OCI-LY1 (cell line): ENCODE data around the gene CHST10.

Experiments used
- H2AFZ ChIP-seq: fragments of 200-600 bp; sonication (generic), shearing (Covaris generic); 2 replicates; pipeline ENCODE4 v1.6.0; 2014; ENCODE audit warnings: antibody characterized with exemption, mild to moderate bottlenecking, low read length
- H3F3A ChIP-seq: fragments of 200-600 bp; sonication (generic), shearing (Covaris generic); 2 replicates; pipeline ENCODE4 v1.6.0; 2014; ENCODE audit warnings: mild to moderate bottlenecking, antibody characterized with exemption, low read length, moderate library complexity; ENCODE audit not compliant: insufficient read depth
- H3K27ac ChIP-seq: fragments of 200-600 bp; sonication (generic); 2 replicates; pipeline ENCODE4 v1.5.1; 2014; ENCODE audit warnings: low read length, mixed run types, mild to moderate bottlenecking, low read depth; ENCODE audit not compliant: poor library complexity, severe bottlenecking
- H3K27me3 ChIP-seq: fragments of 200-600 bp; sonication (generic); 2 replicates; pipeline ENCODE4 v1.6.0; 2014; ENCODE audit warnings: antibody characterized with exemption, mild to moderate bottlenecking, low read length, moderate library complexity; ENCODE audit not compliant: insufficient read depth
- H3K36me3 ChIP-seq: fragments of 200-600 bp; sonication (generic); 2 replicates; pipeline ENCODE4 v1.6.1; 2014; ENCODE audit warnings: mild to moderate bottlenecking, antibody characterized with exemption, low read length, moderate library complexity, mixed read lengths; ENCODE audit not compliant: insufficient read depth
- H3K4me1 ChIP-seq: fragments of 200-600 bp; sonication (generic); 2 replicates; pipeline ENCODE4 v1.5.1; 2014; ENCODE audit warnings: mild to moderate bottlenecking, low read length, moderate library complexity; ENCODE audit not compliant: insufficient read depth, severe bottlenecking
- H3K4me2 ChIP-seq: fragments of 200-600 bp; sonication (generic), shearing (Covaris generic); 2 replicates; pipeline ENCODE4 v1.6.1; 2014; ENCODE audit warnings: low read length
- H3K4me3 ChIP-seq: fragments of 200-600 bp; sonication (generic); 2 replicates; pipeline ENCODE4 v1.5.1; 2014; ENCODE audit warnings: low read length, low read depth, mild to moderate bottlenecking, mixed read lengths; ENCODE audit not compliant: poor library complexity, severe bottlenecking
- H3K79me2 ChIP-seq: fragments of 200-600 bp; shearing (Covaris generic); 2 replicates; pipeline ENCODE4 v1.6.1; 2016; ENCODE audit warnings: mixed run types, low read length, mixed read lengths; ENCODE audit not compliant: insufficient read depth
- H3K9ac ChIP-seq: fragments of 200-600 bp; sonication (generic), shearing (Covaris generic); 2 replicates; pipeline ENCODE4 v1.6.1; 2014; ENCODE audit warnings: mild to moderate bottlenecking, low read length, mixed read lengths
- H3K9me2 ChIP-seq: fragments of 200-600 bp; sonication (generic), shearing (Covaris generic); 2 replicates; pipeline ENCODE4 v1.6.1; 2014; ENCODE audit warnings: low read depth, mild to moderate bottlenecking, low read length, mixed read lengths
- H3K9me3 ChIP-seq: fragments of 200-600 bp; shearing (Covaris generic); 2 replicates; pipeline ENCODE4 v1.6.1; 2014; ENCODE audit warnings: low read length, mixed read lengths
- H4K20me1 ChIP-seq: fragments of 200-600 bp; sonication (generic), shearing (Covaris generic); 2 replicates; pipeline ENCODE4 v1.6.0; 2016; ENCODE audit warnings: mild to moderate bottlenecking, low read length; ENCODE audit not compliant: insufficient read depth
- EZH2 ChIP-seq: fragments of 200-600 bp; sonication (generic), shearing (Covaris generic); IDR thresholded peaks from 2 replicates; pipeline ENCODE4 v1.8.0; 2017; ENCODE audit warnings: borderline replicate concordance, mixed run types, mild to moderate bottlenecking, antibody characterized with exemption, low read length, moderate library complexity, mixed read lengths
- TF ChIP-seq, protein P1 (sequence below): fragments of 200-600 bp; sonication (generic), shearing (Covaris generic); IDR thresholded peaks from 2 replicates; pipeline ENCODE4 v1.5.1; 2017; ENCODE audit warnings: mild to moderate bottlenecking, antibody characterized with exemption, low read length, moderate library complexity, mixed read lengths

Gene CHST10

DNA sequence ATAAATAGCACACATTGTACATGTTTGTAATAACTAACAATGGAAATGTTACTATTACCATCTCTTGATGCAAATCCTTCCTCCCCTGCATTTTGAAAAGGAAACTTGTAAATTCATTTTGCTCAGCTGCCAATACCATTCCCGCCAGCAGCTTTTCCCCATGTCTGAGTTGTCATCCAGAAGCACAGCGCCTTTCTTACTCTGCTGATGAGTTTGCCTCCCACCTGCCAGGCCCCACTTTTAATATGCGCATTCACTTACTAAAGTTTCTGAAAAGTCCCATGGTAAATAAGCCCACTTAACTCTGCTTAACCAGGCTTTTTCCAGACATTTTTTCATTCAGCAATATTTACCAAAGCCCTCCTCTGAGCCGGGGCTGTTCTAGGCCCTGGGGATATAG is 3.9 kb downstream of the CHST10 start:
- Histone ChIP-seq H3K27ac (no peak overlapping the region), H3K4me3 (no peak overlapping the region), H3K79me2 (no peaks in the 10 kb centered on the region), H3K4me1 (peaks cover 22% of the 10 kb centered on the region), H3K9me3 (no peaks in the 10 kb centered on the region), H4K20me1 (no peaks in the 10 kb centered on the region), H3F3A (no peaks in the 10 kb centered on the region), H3K9me2 (no peaks in the 10 kb centered on the region), H2AFZ (no peak overlapping the region), H3K27me3 (no peaks in the 10 kb centered on the region), H3K36me3 (peaks cover 12% of the 10 kb centered on the region; the same call in 1 of the 2 replicates), H3K4me2 (no peak overlapping the region), H3K9ac (no peak overlapping the region)
- no peak for TF ChIP-seq EZH2
- TF ChIP-seq, protein P1, sequence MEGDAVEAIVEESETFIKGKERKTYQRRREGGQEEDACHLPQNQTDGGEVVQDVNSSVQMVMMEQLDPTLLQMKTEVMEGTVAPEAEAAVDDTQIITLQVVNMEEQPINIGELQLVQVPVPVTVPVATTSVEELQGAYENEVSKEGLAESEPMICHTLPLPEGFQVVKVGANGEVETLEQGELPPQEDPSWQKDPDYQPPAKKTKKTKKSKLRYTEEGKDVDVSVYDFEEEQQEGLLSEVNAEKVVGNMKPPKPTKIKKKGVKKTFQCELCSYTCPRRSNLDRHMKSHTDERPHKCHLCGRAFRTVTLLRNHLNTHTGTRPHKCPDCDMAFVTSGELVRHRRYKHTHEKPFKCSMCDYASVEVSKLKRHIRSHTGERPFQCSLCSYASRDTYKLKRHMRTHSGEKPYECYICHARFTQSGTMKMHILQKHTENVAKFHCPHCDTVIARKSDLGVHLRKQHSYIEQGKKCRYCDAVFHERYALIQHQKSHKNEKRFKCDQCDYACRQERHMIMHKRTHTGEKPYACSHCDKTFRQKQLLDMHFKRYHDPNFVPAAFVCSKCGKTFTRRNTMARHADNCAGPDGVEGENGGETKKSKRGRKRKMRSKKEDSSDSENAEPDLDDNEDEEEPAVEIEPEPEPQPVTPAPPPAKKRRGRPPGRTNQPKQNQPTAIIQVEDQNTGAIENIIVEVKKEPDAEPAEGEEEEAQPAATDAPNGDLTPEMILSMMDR: no peak

DNA sequence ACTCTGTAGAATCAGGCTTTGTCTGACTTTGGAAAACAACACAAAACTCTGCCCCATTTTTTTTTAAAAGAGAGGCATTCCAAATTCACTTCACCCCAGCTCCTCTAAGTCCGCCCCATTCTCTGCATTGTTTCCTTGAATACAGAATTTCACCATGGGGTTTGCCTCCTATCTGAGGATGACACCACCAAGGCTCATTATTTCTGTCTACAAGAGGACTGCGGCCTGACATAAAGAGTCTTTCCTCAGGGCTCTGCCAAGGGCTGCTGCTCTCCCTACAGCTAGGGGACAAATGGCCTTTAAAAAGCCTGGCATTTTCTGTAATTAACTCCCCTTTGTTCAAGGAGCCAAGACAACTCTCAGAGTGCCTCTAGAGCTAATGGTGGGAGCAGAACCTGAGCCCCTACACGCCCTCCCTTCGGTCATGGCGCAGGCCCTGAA is 4.6 kb downstream of the CHST10 start:
- Histone ChIP-seq H3K9me2 (no peaks in the 10 kb centered on the region), H3K79me2 (no peaks in the 10 kb centered on the region), H3K9me3 (no peaks in the 10 kb centered on the region), H3K36me3 (peaks cover 12% of the 10 kb centered on the region; the same call in 1 of the 2 replicates), H3K27me3 (no peaks in the 10 kb centered on the region), H3K4me1 (peaks cover 20% of the 10 kb centered on the region), H3K4me2 (no peak overlapping the region), H3K9ac (no peak overlapping the region), H2AFZ (no peak overlapping the region), H3K4me3 (no peak overlapping the region), H3K27ac (no peak overlapping the region), H4K20me1 (no peaks in the 10 kb centered on the region), H3F3A (no peaks in the 10 kb centered on the region)
- no peak for TF ChIP-seq EZH2
- TF ChIP-seq, protein P1: no peak

DNA sequence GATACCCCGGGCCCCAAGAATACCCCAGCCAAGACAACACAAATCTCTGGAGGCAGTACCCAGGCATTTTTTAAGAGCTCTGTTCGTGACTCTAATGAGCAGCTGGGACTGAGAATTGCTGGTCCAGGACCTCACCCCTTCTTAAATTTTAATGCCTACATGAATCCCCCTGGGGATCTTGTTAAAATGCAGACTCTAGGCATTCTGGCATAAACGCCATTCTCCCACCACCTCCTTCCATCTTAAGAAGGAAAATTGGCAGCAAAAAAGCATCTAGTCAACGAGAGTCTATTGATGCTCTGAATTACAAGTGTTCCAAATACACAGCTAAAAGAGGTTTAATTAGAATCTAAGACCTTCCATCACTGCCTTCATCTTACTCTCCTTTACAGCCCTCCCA is 5.0 kb downstream of the CHST10 start:
- Histone ChIP-seq H3K27ac (no peak overlapping the region), H3K9ac (no peak overlapping the region), H3K4me1 (peaks cover 17% of the 10 kb centered on the region), H3K9me2 (no peaks in the 10 kb centered on the region), H3F3A (no peaks in the 10 kb centered on the region), H3K4me3 (no peak overlapping the region), H3K79me2 (no peaks in the 10 kb centered on the region), H4K20me1 (no peaks in the 10 kb centered on the region), H3K36me3 (peaks cover 12% of the 10 kb centered on the region; the same call in 1 of the 2 replicates), H3K27me3 (no peaks in the 10 kb centered on the region), H3K9me3 (no peaks in the 10 kb centered on the region), H2AFZ (no peak overlapping the region), H3K4me2 (no peak overlapping the region)
- TF ChIP-seq EZH2: no peak
- TF ChIP-seq, protein P1: no peak
